ENCODE results near the gene MEGF6.

GRCh38 chr1:3510956-3511250 is 100.4 kb downstream of the MEGF6 start:
- no peak for TF ChIP-seq CTCF (optimal IDR thresholded peaks at IDR 0.05 in 1 of 3, IDR thresholded peaks at IDR 0.05 in 1 of 3, conservative IDR thresholded peaks at IDR 0.05 in 1 of 3; ENCODE audit: extremely low read depth in 1 of 3, insufficient read depth in 2 of 3, low read length in 3 of 3)
- no peak for TF ChIP-seq EZH2 (IDR thresholded peaks at IDR 0.05; ENCODE audit: low read length)
